ENCODE data around the gene TUBB6. TPM values are rescaled to one million over a fixed set of nuclear protein-coding genes. Genes with fewer than 3 reads are reported as not detected.
A peak's percentile ranks its signal among the peaks of the same experiment; 100 is the strongest.

TUBB6 gene
- total and polyA plus RNA-seq, 10 of the 15 experiments (the other 5 are each of a cell fraction or from before 2014, with no cell fraction given): 27.4 to 262 (median 82.5) TPM

- no peak for TF ChIP-seq RBBP5 (conservative IDR thresholded peaks at IDR 0.05)
- TF ChIP-seq NRF1 (conservative IDR thresholded peaks at IDR 0.05; ENCODE audit: low read depth, low read length): no peak
- no peak for TF ChIP-seq GABPA (IDR thresholded peaks at IDR 0.05; ENCODE audit: low read depth)
- no peak for TF ChIP-seq SMARCA5 (IDR thresholded peaks at IDR 0.05)
- no peak for TF ChIP-seq MXI1 (IDR thresholded peaks at IDR 0.05; ENCODE audit: low read depth, low read length)
- TF ChIP-seq KDM1A (IDR thresholded peaks at IDR 0.05; ENCODE audit: borderline replicate concordance): no peak
- no peak for TF ChIP-seq CEBPZ (IDR thresholded peaks at IDR 0.05; ENCODE audit: low read depth, low read length)
- no peak for TF ChIP-seq SMC3 (IDR thresholded peaks at IDR 0.05; ENCODE audit: borderline replicate concordance, low read length)
- no peak for TF ChIP-seq ESRRA (IDR thresholded peaks at IDR 0.05; ENCODE audit: low read length)
- TF ChIP-seq HCFC1 (IDR thresholded peaks at IDR 0.05; ENCODE audit: low read length): no peak
- no peak for TF ChIP-seq HDAC6 (IDR thresholded peaks at IDR 0.05; ENCODE audit: unreplicated experiment)
- TF ChIP-seq ZNF24 (IDR thresholded peaks at IDR 0.05): no peak
- TF ChIP-seq RB1 (IDR thresholded peaks at IDR 0.05; ENCODE audit: borderline replicate concordance): no peak
- TF ChIP-seq HDAC2 (IDR thresholded peaks at IDR 0.05): no peak
- TF ChIP-seq RAD21 (IDR thresholded peaks at IDR 0.05; ENCODE audit: insufficient read depth, low read depth, low read length): no peak
- no peak for TF ChIP-seq NFIC (IDR thresholded peaks at IDR 0.05; ENCODE audit: low read depth, low read length)
- no peak for TF ChIP-seq CBX3 (IDR thresholded peaks at IDR 0.05; ENCODE audit: borderline replicate concordance, low read depth)
- Histone ChIP-seq H3K79me2 (ENCODE audit: control insufficient read depth, insufficient read depth, low read length) (no peaks in the 10 kb centered on the region; the same call in 1 of the 2 replicates), H3K27me3 (replicated peaks in 1 of 2; ENCODE audit: control insufficient read depth in 2 of 2, insufficient read depth in 2 of 2, low read length in 1 of 2) (no peaks in the 10 kb centered on the region), H3K4me2 (ENCODE audit: control insufficient read depth, insufficient read depth) (peak overlapping the region; percentile 47), H3K9me3 (replicated peaks; ENCODE audit: control insufficient read depth, insufficient read depth, low read length) (peaks cover 9% of the 10 kb centered on the region; the same call in 2 of the 3 replicates), H3K9ac (ENCODE audit: control insufficient read depth, insufficient read depth, low read length) (no peak overlapping the region), H4K20me1 (ENCODE audit: control insufficient read depth, insufficient read depth) (no peaks in the 10 kb centered on the region), H3K36me3 (ENCODE audit: control insufficient read depth in 2 of 2, insufficient read depth in 2 of 2, low read length in 1 of 2) (peaks cover 0 to 3% of the 10 kb centered on the region in 2 experiments; a peak in 2 of 4 replicates), H3K27ac (ENCODE audit: control insufficient read depth, insufficient read depth) (peak overlapping the region; percentile 75), H3K4me1 (ENCODE audit: control insufficient read depth, insufficient read depth, low read length) (peaks cover 28% of the 10 kb centered on the region), H3K4me3 (0 out of 2 replicates have a peak overlapping the region, but pooled peaks have one; percentile 26), H2AFZ (ENCODE audit: control insufficient read depth, low read depth, low read length) (no peak overlapping the region)
- intact Hi-C loops (cut with micrococcal nuclease; ENCODE audit: unreplicated experiment): no loop called here
- WGBS (ENCODE audit: insufficient coverage, insufficient replicate concordance, low lambda C conversion rate, missing lambda C conversion rate): 40% methylated on average over 5 of the region's 5 CpGs
- FAIRE-seq: no peak
- RAD21 ChIA-PET (ENCODE audit: unreplicated experiment): no interaction called here
- in situ Hi-C loops (cut with MboI): no loop called here
- POLR2A ChIA-PET: no interaction called here
- DNase-seq (ENCODE audit: low read depth, low spot score): no peak
- no peak for ATAC-seq
- CTCF ChIA-PET: interaction anchor here (4.7 kb wide), 1 partner anchor 12 kb away, joined by 32 read pairs; no protein-coding TSS in a partner anchor
- SMC1A ChIA-PET (ENCODE audit: uncharacterized antibody, unreplicated experiment): interaction anchor here (3.0 kb wide), 1 partner anchor 7 kb away, joined by 10 read pairs; no protein-coding TSS in a partner anchor
- no TSS peak for BruUV-seq (replicated peaks)
Observed at GRCh38 chr18:12315911-12316310, 7.9 kb downstream of the TUBB6 start.
